ENCODE data around the gene SLC27A5.
"Not testable (repeated sequence)": the region's sequence is repeated elsewhere in the genome, so short reads cannot be mapped to it uniquely, and the experiment has no call there.

Gene SLC27A5

GRCh38 chr19:58550362-58551122 lies 38.8 kb upstream of the SLC27A5 start:
- DNase-seq: no peak

- DNase-seq: no peak
These were observed 38.0 kb upstream of the SLC27A5 start for GRCh38 chr19:58549664-58550361.

GRCh38 chr19:58548859-58549663 lies 37.3 kb upstream of the SLC27A5 start:
- DNase-seq: no peak

GRCh38 chr19:58547323-58548312 lies 35.8 kb upstream of the SLC27A5 start:
- no peak for DNase-seq

- DNase-seq: no peak
These were observed 34.3 kb upstream of the SLC27A5 start for GRCh38 chr19:58546019-58546530.

- DNase-seq: no peak
These were observed 33.7 kb upstream of the SLC27A5 start for GRCh38 chr19:58545286-58546018.

GRCh38 chr19:58544591-58545285 lies 32.9 kb upstream of the SLC27A5 start:
- no peak for DNase-seq

- peak; percentile 100 for DNase-seq
These were observed 32.2 kb upstream of the SLC27A5 start, which contains the start of gene TRIM28 for GRCh38 chr19:58543826-58544590. Gene TRIM28, plus strand, starts transcription at chr19:58544064. Its CDS starts 694 bp downstream, at chr19:58544758.

GRCh38 chr19:58542641-58543372 lies 31.0 kb upstream of the SLC27A5 start:
- DNase-seq: not testable (repeated sequence)

- not testable (repeated sequence) for DNase-seq
These were observed 27.4 kb upstream of the SLC27A5 start for GRCh38 chr19:58539169-58539559.

GRCh38 chr19:58538257-58539168 lies 26.7 kb upstream of the SLC27A5 start:
- peak; percentile 92 for DNase-seq

GRCh38 chr19:58536852-58537798 lies 25.3 kb upstream of the SLC27A5 start:
- no peak for DNase-seq

- no peak for DNase-seq
These were observed 24.1 kb upstream of the SLC27A5 start for GRCh38 chr19:58535857-58536256.

- no peak for DNase-seq
These were observed 19.4 kb upstream of the SLC27A5 start for GRCh38 chr19:58531034-58531840.

GRCh38 chr19:58529405-58529804 lies 17.6 kb upstream of the SLC27A5 start:
- no peak for DNase-seq

GRCh38 chr19:58522709-58523108 lies 10.9 kb upstream of the SLC27A5 start:
- DNase-seq: no peak
